Dendritic cell treated with granulocyte-macrophage colony-stimulating factor and Interleukin-4, amounts not matched to agents 40 ng/mL and 50 ng/mL, for 4 days (primary cell): ENCODE data around the gene EIF3F.
"Not testable (repeated sequence)": the region's sequence is repeated elsewhere in the genome, so short reads cannot be mapped to it uniquely, and the experiment has no call there.

Source experiments
- H3K27ac Mint-ChIP-seq: one replicate; pipeline ENCODE4 v1.8.0; 2022; ENCODE audit warnings: mild to moderate bottlenecking, mixed read lengths
- H3K27me3 Mint-ChIP-seq: one replicate; pipeline ENCODE4 v1.8.0; 2022; ENCODE audit warnings: mild to moderate bottlenecking, mixed read lengths
- H3K36me3 Mint-ChIP-seq: one replicate; pipeline ENCODE4 v1.8.0; 2022; ENCODE audit warnings: low read depth, mixed read lengths
- H3K4me1 Mint-ChIP-seq: one replicate; pipeline ENCODE4 v1.8.0; 2022; ENCODE audit warnings: low read depth, mixed read lengths
- H3K4me3 Mint-ChIP-seq: one replicate; pipeline ENCODE4 v1.8.0; 2022; ENCODE audit warnings: mild to moderate bottlenecking, moderate library complexity, mixed read lengths
- H3K9me3 Mint-ChIP-seq: one replicate; pipeline ENCODE4 v1.8.0; 2022; ENCODE audit warnings: mixed read lengths
- intact Hi-C: fragments of 100-400 bp; cut with micrococcal nuclease; formaldehyde crosslinking; loops from one replicate; pipeline ENCODE4 v1.15.0; 2022

The EIF3F gene

GRCh38 chr11:7973011-7973410 is 14.1 kb upstream of the EIF3F start:
- H3K4me3 Mint-ChIP-seq, result no peak overlapping the region
- intact Hi-C loops, result no loop called here
- no peaks in the 10 kb centered on the region for H3K4me1 Mint-ChIP-seq
- H3K36me3 Mint-ChIP-seq, result no peaks in the 10 kb centered on the region
- H3K9me3 Mint-ChIP-seq, result no peaks in the 10 kb centered on the region
- H3K27me3 Mint-ChIP-seq, result peaks cover 14% of the 10 kb centered on the region
- H3K27ac Mint-ChIP-seq, result no peak overlapping the region

- peaks cover 8% of the 10 kb centered on the region for H3K27me3 Mint-ChIP-seq
- H3K4me1 Mint-ChIP-seq, result no peaks in the 10 kb centered on the region
- no peak overlapping the region for H3K4me3 Mint-ChIP-seq
- intact Hi-C loops, result no loop called here
- no peaks in the 10 kb centered on the region for H3K36me3 Mint-ChIP-seq
- H3K27ac Mint-ChIP-seq, result no peak overlapping the region
- H3K9me3 Mint-ChIP-seq, result no peaks in the 10 kb centered on the region
Observed at GRCh38 chr11:7974668-7975067, 12.5 kb upstream of the EIF3F start.

- Mint-ChIP-seq H3K27ac (no peak overlapping the region), H3K27me3 (peaks cover 2% of the 10 kb centered on the region), H3K9me3 (no peaks in the 10 kb centered on the region), H3K36me3 (no peaks in the 10 kb centered on the region), H3K4me3 (no peak overlapping the region), H3K4me1 (no peaks in the 10 kb centered on the region)
- intact Hi-C loops, result no loop called here
Observed at GRCh38 chr11:7977232-7977917, 9.8 kb upstream of the EIF3F start.

- no peak overlapping the region for H3K4me3 Mint-ChIP-seq
- H3K36me3 Mint-ChIP-seq, result no peaks in the 10 kb centered on the region
- intact Hi-C loops, result no loop called here
- H3K27me3 Mint-ChIP-seq, result peaks cover 12% of the 10 kb centered on the region
- H3K27ac Mint-ChIP-seq, result no peak overlapping the region
- peaks cover 5% of the 10 kb centered on the region for H3K4me1 Mint-ChIP-seq
- H3K9me3 Mint-ChIP-seq, result no peaks in the 10 kb centered on the region
Observed at GRCh38 chr11:7981619-7982157, 5.4 kb upstream of the EIF3F start.

DNA sequence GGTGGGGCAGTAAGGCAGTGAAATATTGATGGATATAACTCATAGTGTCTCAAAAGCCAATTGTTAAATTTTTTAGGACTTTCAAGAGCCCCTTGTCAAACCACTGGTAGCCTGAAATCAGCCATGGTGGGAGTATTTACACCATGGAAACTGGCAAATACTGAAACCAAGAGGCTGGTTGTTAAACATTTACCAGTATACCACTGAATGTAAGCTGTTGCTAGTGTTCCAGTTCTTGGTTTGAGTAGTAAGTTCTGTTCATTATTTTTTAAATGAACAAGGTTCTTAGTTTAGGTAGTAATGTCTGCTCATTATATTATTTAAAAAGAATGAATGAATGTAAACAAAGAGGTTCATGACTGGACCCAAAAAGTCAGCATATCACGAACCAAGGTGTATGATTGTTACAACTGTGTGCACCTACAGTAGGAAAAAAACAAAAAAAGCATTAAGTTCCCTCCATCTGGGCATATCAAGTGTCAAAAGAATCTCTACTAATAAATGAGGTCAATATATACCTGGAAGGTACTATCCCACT is 4.5 kb upstream of the EIF3F start:
- no peak overlapping the region for H3K4me3 Mint-ChIP-seq
- H3K27me3 Mint-ChIP-seq, result peaks cover 12% of the 10 kb centered on the region
- no peak overlapping the region for H3K27ac Mint-ChIP-seq
- peaks cover 8% of the 10 kb centered on the region for H3K4me1 Mint-ChIP-seq
- H3K9me3 Mint-ChIP-seq, result no peaks in the 10 kb centered on the region
- H3K36me3 Mint-ChIP-seq, result peaks cover 4% of the 10 kb centered on the region
- intact Hi-C loops, result no loop called here

- H3K4me1 Mint-ChIP-seq, result peaks cover 20% of the 10 kb centered on the region
- no peak overlapping the region for H3K4me3 Mint-ChIP-seq
- peaks cover 12% of the 10 kb centered on the region for H3K27me3 Mint-ChIP-seq
- intact Hi-C loops, result no loop called here
- H3K9me3 Mint-ChIP-seq, result no peaks in the 10 kb centered on the region
- peaks cover 13% of the 10 kb centered on the region for H3K36me3 Mint-ChIP-seq
- H3K27ac Mint-ChIP-seq, result no peak overlapping the region
Observed at GRCh38 chr11:7983832-7984590, 3.1 kb upstream of the EIF3F start.

GRCh38 chr11:7987560-7987883 is 385 bp downstream of the EIF3F start:
- H3K4me3 Mint-ChIP-seq, result peak overlapping the region; percentile 95
- H3K9me3 Mint-ChIP-seq, result not testable (repeated sequence)
- peak overlapping the region; percentile 83 for H3K27ac Mint-ChIP-seq
- H3K4me1 Mint-ChIP-seq, result peaks cover 39% of the 10 kb centered on the region
- peaks cover 12% of the 10 kb centered on the region for H3K27me3 Mint-ChIP-seq
- peaks cover 44% of the 10 kb centered on the region for H3K36me3 Mint-ChIP-seq
- intact Hi-C loops, result loop anchor here (2.0 to 5.0 kb wide), 2 partner anchors 95 to 890 kb away; no protein-coding TSS in a partner anchor

GRCh38 chr11:7994581-7995278 is 7.6 kb downstream of the EIF3F start:
- H3K27ac Mint-ChIP-seq, result no peak overlapping the region
- peaks cover 16% of the 10 kb centered on the region for H3K4me1 Mint-ChIP-seq

GRCh38 chr11:7999795-8000194 is 12.7 kb downstream of the EIF3F start:
- intact Hi-C loops, result no loop called here
- H3K27me3 Mint-ChIP-seq, result peaks cover 2% of the 10 kb centered on the region
- no peak overlapping the region for H3K27ac Mint-ChIP-seq
- no peak overlapping the region for H3K4me3 Mint-ChIP-seq
- H3K9me3 Mint-ChIP-seq, result no peaks in the 10 kb centered on the region
- no peaks in the 10 kb centered on the region for H3K4me1 Mint-ChIP-seq
- H3K36me3 Mint-ChIP-seq, result peaks cover 57% of the 10 kb centered on the region

More at GRCh38 chr11:7994581-7995278, 7.6 kb downstream of the EIF3F start:
- no peaks in the 10 kb centered on the region for H3K27me3 Mint-ChIP-seq
- no peak overlapping the region for H3K4me3 Mint-ChIP-seq
- intact Hi-C loops, result no loop called here
- peaks cover 95% of the 10 kb centered on the region for H3K36me3 Mint-ChIP-seq
- no peaks in the 10 kb centered on the region for H3K9me3 Mint-ChIP-seq

DNA sequence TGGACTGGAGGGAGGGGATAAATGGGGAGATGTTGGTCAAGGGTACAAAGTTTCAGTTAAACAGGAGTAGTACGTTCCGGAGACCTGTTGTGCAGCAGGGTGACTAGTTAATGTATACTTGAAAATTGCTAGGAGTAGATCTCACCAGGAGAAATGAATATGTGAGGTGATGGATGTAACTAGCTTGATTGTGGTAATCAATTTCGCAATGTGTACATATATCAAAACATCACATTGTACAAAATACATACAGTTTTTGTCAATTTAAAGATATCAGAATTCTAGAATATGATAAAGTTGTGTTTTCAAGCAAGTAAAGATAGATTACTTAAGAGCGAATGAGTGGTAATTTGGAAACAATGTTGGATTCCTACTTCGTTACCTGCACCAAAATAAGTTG is 13.3 kb downstream of the EIF3F start:
- H3K27ac Mint-ChIP-seq, result no peak overlapping the region
- no peak overlapping the region for H3K4me3 Mint-ChIP-seq
- intact Hi-C loops, result no loop called here
- no peaks in the 10 kb centered on the region for H3K4me1 Mint-ChIP-seq
- H3K36me3 Mint-ChIP-seq, result peaks cover 51% of the 10 kb centered on the region
- no peaks in the 10 kb centered on the region for H3K9me3 Mint-ChIP-seq
- H3K27me3 Mint-ChIP-seq, result peaks cover 2% of the 10 kb centered on the region

DNA sequence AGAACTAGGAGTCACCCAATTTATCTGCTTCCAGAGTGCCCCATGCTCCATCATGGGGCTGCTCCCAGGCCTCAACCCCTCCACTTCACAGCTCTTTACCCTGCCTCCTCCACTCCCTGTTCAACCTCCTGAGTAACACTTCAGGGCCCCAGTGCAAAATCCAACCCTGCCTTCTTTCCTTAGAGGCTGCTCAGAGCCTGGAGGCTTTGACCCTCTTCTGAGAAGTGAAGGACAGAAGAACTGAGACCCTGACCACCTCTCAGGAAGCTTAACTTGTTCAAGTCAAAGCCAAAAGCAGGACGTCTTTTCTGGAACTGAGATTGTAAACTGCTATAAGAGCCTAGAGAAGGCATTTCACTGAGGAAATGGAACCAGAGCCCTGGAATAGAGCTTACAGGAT is 15.5 kb downstream of the EIF3F start:
- peaks cover 2% of the 10 kb centered on the region for H3K27me3 Mint-ChIP-seq
- H3K4me3 Mint-ChIP-seq, result no peak overlapping the region
- no peaks in the 10 kb centered on the region for H3K4me1 Mint-ChIP-seq
- no peaks in the 10 kb centered on the region for H3K9me3 Mint-ChIP-seq
- H3K36me3 Mint-ChIP-seq, result peaks cover 28% of the 10 kb centered on the region
- H3K27ac Mint-ChIP-seq, result no peak overlapping the region
- intact Hi-C loops, result no loop called here

- Mint-ChIP-seq H3K27me3 (peaks cover 2% of the 10 kb centered on the region), H3K4me1 (no peaks in the 10 kb centered on the region), H3K4me3 (no peak overlapping the region), H3K9me3 (no peaks in the 10 kb centered on the region), H3K36me3 (peaks cover 23% of the 10 kb centered on the region), H3K27ac (no peak overlapping the region)
- intact Hi-C loops, result no loop called here
Observed at GRCh38 chr11:8003187-8003586, 16.1 kb downstream of the EIF3F start.

DNA sequence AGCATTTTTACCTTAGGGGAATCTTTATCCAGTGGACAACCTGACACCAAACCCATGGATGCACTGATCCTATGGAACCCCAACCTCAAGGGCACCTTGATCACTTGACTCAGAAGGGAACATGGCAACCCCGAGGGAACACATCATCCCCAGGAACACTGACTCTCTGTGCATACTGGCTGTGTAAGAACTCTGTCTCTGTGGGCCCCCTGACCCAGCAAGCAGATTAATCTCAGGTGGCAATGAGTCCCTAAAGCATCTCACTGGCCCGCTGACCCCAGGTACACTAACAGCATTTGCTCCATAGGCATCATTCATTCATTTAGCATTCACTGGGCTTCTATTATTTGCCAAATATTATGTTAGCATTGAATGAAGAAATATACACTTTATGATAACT is 16.9 kb downstream of the EIF3F start:
- Mint-ChIP-seq H3K36me3 (peaks cover 16% of the 10 kb centered on the region), H3K4me3 (no peak overlapping the region), H3K9me3 (no peaks in the 10 kb centered on the region), H3K4me1 (no peaks in the 10 kb centered on the region), H3K27me3 (peaks cover 2% of the 10 kb centered on the region), H3K27ac (no peak overlapping the region)
- intact Hi-C loops, result no loop called here

- H3K4me1 Mint-ChIP-seq, result no peaks in the 10 kb centered on the region
Observed at GRCh38 chr11:8005556-8005955, 18.4 kb downstream of the EIF3F start.

More at GRCh38 chr11:8005556-8005955, 18.4 kb downstream of the EIF3F start:
- intact Hi-C loops, result no loop called here
- Mint-ChIP-seq H3K4me3 (no peak overlapping the region), H3K27me3 (peaks cover 2% of the 10 kb centered on the region), H3K9me3 (no peaks in the 10 kb centered on the region), H3K27ac (no peak overlapping the region), H3K36me3 (peaks cover 3% of the 10 kb centered on the region)
